Measurements from ENCODE around the gene PLXNA2.

The PLXNA2 gene

DNA sequence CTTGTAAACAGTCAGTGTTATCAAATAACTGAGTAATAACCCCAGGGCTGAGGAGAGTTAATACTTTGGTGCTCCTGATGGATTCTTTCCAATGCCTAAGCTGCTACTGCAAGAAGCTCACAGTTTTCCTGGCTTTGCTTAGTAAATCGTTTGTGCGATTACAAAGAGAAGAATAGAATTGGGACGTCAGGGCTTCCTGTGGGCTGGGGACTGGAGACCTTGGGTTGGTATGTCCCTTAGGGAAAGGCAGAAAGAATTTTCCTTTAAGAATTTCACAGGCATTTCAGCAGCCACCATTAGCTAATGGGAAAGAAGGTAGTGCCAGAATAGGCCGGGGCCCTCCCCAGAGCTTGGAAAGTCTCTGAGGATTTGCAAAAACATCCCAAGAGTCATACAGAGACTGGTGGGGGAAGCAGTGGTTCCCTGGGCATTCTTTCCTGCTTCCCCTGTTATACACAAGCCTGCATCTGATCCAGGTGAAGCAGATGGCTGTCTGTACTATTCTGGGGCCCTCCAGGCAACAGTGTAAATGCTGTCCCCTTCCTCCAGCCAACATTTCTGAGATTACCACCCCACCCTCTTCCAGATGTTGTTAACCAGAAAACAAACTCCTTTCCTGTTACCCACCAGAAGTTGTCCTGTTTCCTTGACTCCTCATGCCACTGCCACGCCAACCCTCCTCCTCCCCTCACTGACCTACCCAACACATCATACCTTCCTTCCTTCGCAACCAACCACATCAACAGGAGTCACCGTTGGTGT is 40.2 kb downstream of the PLXNA2 start:
- DNase-seq: no peak

GRCh38 chr1:208203127-208203847 is 40.9 kb downstream of the PLXNA2 start:
- no peak for DNase-seq

GRCh38 chr1:208202333-208202995 is 41.7 kb downstream of the PLXNA2 start:
- no peak for DNase-seq

DNA sequence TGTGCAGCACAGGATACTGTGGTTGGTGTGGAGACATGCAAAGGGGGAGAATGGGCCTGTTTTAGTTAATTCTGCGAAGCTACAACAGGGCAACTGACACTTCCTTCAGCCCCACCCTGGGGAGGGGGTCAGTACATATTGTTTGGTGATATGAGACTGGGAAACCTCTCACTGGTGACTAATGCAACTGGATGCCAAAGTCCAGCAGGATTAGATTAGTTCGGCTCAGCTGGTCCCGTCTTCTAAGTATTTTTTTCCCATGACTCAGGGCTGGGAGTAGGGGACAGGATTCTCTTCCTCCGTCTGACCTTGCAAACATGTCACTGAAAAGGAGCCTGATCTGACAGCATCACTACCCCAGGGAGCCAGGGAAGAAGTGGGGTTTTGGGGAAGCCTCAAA is 43.0 kb downstream of the PLXNA2 start:
- no peak for DNase-seq

DNA sequence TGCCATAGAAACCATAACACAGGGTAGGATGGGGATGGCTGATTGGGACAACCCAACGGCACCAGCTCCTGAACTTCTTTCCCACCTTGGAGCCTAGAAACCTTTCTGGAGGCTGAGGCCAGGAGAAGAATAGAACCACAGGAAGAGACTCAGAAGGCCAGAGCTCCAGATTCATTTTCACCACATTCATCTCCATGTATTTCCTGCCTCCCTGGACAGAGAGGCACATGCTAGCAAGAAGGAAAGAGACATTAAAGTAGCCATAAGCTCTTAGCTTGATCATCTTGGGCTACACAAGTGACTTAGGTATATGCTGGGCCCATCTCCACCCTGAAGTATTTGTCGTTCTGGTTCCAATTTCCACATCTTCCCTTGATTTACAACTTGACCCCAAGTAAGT is 44.1 kb downstream of the PLXNA2 start:
- no peak for DNase-seq

DNA sequence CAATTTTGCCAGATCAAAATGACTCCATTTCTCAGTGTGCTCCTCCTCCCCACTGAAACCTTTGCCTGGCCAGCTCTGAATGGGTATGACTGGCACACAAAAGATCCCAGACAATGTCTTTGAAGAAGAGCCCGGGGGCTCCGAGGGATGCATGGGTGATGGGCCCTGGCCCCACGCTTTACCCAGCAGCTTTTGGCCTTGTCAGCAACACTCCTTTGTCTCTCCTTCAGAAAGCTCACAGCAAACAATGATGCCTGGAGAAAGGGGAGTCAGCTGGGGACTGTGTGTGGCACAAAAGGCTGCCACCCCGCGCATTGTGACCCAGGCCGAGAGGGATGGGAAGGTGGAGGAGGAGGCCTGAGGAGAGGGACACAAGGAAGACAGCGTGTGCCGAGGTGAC is 45.9 kb downstream of the PLXNA2 start:
- no peak for DNase-seq

- no peak for DNase-seq
Measured at GRCh38 chr1:208194944-208195343, 49.2 kb downstream of the PLXNA2 start.

- no peak for DNase-seq
Measured at GRCh38 chr1:208192995-208193394, 51.2 kb downstream of the PLXNA2 start.

DNA sequence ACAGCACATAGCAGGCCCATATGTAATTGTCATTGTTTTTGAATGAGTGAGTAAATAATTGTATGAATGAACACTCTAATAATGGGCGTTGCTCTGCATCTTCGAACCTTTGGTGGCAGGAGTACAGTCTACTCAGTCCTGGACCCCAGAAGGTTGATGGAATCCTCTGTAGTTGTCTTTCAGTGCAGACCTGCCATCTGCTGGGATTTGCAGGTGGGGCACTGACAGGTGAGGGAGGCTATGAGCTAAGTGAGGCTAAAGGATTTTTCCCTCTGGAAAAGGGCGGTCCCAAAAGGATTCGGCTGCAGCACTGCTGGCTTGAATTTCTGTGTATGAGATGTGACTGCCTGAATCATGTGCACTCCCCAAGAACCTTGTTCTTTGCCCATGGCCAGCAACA is 53.4 kb downstream of the PLXNA2 start:
- DNase-seq: no peak

DNA sequence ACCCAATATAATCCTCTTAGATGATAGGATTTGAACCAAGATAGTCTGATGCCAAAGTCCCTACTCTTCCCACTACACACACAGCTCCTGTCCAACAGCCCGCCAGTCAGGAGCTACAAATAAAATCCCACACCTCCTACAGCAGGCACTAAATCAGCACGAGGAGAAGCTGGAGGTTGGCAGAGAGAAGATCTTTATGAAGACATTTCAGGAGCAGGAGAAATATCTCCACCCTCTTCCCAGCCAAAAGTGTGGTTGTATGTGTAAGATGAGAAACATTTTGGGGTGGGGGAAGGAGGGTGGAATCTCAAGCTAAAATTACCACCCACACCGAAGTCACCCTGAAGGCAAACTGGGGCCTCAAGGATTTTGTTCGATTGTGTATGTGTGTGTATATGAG is 54.5 kb downstream of the PLXNA2 start:
- no peak for DNase-seq

DNA sequence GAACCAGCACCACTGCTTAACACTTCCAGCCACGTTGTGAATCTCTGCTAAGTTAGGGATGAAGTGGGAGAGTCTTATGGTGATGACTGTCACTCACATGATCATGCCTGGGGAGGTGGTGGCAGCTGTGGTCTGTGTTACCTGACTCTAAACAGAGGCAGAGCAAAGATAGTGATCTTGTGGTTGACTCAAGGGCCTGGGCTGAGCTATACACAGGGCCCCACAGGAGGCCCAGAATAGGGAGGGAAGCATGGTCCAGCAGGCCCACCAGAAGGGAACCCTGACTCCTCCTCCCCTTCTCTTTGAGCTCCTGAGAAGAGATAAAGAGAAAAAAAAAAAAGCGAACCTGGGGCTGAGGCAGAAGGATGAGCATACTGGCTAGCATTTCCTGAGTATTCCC is 55.0 kb downstream of the PLXNA2 start:
- no peak for DNase-seq

- no peak for DNase-seq
Measured at GRCh38 chr1:208188607-208189006, 55.6 kb downstream of the PLXNA2 start.

GRCh38 chr1:208187499-208188041 is 56.6 kb downstream of the PLXNA2 start:
- no peak for DNase-seq

DNA sequence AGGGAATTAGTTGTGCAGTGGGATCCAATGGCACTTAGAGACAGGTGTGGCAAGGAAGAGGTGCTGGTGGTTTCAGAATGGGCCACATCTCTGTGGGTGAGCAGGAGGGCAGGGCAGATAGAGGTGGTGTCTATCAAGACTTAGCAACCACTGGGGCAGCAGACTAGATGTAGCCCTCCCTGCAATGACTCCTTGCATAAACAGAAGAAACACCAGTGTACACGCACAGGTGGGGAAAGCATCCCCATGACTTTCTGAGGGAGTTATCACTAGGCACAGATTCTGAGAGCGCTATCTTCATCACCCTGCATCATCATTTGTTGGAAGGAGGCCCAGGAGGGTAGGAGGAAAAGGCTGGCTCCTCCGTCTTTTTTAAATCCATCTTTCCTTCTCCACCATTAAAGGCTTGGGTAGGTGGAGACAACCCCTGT is 58.4 kb downstream of the PLXNA2 start:
- no peak for DNase-seq

DNA sequence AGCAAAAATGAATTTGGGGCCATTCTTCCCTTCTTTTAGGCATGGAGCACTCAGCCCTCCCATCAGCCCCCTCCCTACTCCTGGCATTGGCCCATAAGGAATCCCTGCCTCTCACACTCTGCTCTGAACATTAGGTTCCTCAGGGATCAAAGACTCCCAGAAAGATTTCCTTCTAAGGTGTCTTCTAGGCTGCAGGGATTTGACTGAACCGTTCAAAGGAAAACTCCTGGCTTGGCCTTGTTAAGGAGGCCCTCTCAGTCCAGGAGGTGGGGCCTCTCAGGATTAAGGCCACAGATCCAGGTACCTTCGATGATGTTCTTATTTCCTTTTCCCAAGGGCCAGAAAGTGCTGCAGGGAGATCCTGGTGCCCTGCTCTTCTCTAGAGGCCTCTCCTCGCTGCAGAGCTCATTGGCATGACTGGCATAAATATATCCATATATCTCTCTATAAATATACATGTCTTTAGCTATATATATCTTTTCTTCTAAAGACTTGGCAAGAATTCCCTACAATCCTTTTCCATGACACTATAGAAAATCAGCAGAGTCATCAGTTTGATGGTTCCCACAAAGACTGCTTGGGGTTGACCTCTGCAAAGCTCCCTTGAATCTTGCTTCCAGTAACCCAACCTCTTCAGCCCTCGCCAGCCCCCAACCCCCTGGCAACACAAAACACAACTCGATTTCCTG is 59.1 kb downstream of the PLXNA2 start:
- DNase-seq: no peak

- no peak for DNase-seq
Measured at GRCh38 chr1:208183977-208184911, 59.9 kb downstream of the PLXNA2 start.

DNA sequence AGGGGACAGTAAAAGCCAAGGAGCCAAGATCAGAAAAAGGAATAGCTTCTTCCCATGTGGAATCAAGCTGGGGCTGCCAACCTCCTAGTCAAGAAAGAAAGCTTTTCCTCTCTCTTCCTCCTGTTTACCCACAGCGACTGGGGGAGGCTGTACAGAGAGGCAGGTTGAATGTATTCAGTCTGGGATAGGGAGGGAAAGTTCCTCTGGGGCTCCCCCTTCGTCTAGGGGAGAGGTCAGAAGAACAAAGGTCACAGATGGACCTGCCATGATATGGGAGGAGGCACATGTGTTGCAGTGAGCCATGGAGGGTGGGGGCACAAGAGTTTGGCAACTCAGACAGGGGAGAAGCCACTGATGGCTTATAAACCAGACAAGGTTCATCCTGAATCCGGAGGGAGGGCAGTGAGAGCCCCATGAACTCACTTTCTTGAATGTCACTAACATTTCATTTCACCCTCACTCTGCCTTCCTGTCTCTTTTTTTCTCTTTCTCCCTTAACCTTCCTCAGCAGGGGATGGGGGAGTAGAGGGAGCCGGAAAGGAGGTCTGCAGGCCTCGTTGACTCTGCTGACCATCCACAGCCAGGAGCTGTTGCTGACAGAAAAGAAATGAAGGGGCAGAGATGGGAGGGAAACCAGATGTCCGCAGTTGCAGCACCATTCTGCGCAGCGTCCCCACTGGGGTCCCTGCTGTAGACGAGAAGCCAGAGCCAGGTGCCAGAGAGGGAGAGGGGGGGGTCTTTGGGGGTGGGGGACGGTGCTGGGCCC is 61.1 kb downstream of the PLXNA2 start:
- DNase-seq: no peak

DNA sequence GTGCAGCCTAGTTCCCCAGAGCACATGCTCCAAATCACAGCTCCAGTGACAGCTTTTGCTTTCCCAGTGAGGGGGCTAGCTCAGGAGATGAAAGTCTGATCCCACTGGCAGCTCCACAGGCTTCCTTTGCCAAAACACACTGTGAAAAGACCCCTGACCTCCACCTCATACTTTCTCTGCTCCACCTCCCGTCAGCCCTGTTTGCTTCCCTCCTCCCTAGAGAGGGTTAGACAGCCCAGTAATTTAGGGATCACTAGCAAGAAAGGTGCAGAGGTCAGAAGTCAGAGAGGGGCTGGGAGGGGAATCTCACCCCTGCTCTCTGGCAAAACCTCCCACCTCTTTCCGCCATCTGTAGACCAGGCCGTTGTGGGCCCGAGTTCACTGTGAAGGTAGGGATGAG is 62.8 kb downstream of the PLXNA2 start:
- no peak for DNase-seq

GRCh38 chr1:208180421-208180820 is 63.8 kb downstream of the PLXNA2 start:
- no peak for DNase-seq

GRCh38 chr1:208179961-208180409 is 64.2 kb downstream of the PLXNA2 start:
- DNase-seq: no peak

DNA sequence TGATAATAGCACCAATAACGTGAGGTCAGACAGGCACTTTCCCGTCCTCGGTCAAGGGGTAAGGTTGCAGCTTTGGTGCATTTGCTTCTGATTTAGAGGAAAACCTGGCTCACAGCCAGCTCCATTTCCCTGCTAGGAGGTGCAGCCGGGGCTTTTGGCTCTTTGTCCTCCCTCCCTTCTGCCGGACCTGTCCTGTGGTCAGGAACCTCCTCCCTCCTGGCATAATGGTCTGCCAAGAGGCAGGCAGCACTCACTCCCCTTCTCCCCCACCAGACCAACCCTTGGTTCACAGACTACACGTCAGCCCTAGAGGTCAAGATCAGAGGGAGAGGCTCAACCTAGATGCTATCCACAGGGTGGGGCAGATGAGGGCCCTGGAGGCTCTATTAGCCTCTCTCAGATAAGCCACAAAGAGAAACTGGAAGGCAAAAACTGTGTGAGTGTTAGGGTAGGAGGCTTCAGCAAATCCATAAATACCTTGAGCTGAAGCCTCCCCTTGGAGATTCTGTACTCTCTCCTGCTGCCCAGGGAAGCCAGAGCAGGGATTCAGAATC is 64.8 kb downstream of the PLXNA2 start:
- no peak for DNase-seq

Data from stimulated activated CD4-positive, alpha-beta T cell treated with anti-CD3 and anti-CD28 coated beads, Interleukin-1b, Interleukin-23, amount 100 ng/mL, for 48 hours (primary cell).